HK-2 (cell line): ENCODE data around the gene ATCAY.
A peak's percentile ranks its signal among the peaks of the same experiment; 100 is the strongest.
"Not testable (repeated sequence)": the region's sequence is repeated elsewhere in the genome, so short reads cannot be mapped to it uniquely, and the experiment has no call there.

Experiments used
- DNase-seq: peaks from one replicate; pipeline ENCODE4 v3.0.0-alpha.2; 2018; ENCODE audit not compliant: unreplicated experiment

The ATCAY gene

GRCh38 chr19:3949294-3949693 is 68.8 kb downstream of the ATCAY start:
- DNase-seq, result no peak

DNA sequence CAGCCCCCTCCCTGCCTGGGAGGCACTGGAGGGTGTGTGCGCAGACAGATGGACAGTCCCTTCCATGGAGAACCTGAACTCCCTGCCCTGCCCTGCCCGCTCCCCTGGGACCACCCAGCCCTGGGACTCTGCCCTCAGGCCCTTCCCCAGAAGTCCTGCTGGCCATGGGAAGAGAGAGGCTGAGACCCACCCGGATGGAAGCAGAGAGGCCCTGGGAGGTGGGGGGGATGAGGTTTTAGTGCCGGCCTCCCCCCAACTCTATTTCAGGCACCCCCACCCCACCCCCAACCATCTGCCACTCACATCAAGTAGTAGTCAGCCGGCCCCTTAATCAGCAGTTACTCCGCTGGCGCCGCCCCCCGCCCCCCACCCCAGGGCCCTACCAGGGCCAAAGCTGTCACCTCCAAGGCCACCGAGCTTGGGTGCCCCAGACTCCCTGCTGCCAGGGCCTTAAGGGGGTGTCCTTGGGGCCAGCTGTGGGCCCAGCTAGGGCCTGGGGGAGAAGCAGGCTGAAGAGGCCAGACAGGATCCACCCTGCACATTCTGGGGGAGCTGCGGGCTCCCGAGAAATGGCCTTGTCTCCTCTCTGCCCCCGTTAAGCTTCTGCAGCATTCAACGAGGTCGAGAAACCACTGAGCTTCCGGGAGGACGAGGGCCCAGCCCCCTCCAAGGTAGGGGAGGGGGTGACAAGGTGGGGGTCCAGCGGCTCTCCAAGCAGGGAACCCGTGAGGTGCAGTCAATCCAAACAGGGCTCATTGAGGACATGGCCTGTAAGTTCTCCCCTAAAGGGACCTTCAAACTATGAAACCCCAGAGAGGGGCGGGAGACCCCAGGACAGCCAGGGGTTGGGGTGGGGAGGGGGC is 69.7 kb downstream of the ATCAY start:
- no peak for DNase-seq

GRCh38 chr19:3950871-3951861 is 70.7 kb downstream of the ATCAY start:
- no peak for DNase-seq

DNA sequence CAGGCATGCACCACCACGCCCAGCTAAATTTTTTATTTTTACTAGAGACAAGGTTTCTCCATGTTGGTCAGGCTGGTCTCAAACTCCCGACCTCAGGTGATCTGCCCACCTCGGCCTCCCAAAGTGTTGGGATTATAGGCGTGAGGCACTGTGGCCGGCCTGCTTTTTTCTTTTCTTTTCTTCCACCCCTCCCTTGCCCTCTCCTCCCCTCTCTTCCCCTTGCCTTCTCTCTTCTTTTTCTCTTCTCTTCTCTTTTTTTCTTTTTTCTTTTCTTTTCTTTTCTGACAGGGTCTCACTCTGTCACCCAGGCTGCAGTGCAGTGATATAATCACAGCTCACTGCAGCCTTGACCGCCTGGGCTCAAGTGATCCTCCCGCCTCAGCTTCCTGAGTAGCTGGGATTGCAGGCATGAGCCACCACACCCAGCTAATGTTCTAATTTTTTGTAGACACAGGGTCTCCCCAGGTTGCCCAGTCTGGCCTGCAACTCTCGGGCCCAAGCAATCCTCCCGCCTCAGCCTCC is 72.3 kb downstream of the ATCAY start:
- DNase-seq, result not testable (repeated sequence)

DNA sequence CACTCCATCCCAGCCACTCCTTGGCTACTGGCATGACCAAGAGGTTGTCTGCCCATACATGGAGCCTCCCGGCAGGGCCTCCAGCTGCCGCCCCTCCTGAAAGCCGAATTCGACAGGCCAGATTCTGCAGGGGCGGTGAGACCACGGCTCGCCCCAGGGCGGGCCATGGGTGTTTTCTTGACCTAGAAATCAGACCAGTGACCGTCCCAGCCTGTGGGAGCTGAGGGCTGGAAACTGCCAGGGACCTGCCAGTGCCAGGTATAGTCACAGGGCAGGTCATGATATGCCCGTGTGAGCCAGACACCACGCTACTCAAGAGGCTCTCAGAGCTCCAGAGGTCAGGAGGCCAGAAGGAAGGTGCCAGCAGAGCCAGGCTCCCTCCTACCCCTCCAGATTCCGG is 73.6 kb downstream of the ATCAY start:
- no peak for DNase-seq

- not testable (repeated sequence) for DNase-seq
Measured at GRCh38 chr19:3955276-3955675, 74.8 kb downstream of the ATCAY start.

- DNase-seq, result no peak
Measured at GRCh38 chr19:3955688-3956087, 75.2 kb downstream of the ATCAY start.

DNA sequence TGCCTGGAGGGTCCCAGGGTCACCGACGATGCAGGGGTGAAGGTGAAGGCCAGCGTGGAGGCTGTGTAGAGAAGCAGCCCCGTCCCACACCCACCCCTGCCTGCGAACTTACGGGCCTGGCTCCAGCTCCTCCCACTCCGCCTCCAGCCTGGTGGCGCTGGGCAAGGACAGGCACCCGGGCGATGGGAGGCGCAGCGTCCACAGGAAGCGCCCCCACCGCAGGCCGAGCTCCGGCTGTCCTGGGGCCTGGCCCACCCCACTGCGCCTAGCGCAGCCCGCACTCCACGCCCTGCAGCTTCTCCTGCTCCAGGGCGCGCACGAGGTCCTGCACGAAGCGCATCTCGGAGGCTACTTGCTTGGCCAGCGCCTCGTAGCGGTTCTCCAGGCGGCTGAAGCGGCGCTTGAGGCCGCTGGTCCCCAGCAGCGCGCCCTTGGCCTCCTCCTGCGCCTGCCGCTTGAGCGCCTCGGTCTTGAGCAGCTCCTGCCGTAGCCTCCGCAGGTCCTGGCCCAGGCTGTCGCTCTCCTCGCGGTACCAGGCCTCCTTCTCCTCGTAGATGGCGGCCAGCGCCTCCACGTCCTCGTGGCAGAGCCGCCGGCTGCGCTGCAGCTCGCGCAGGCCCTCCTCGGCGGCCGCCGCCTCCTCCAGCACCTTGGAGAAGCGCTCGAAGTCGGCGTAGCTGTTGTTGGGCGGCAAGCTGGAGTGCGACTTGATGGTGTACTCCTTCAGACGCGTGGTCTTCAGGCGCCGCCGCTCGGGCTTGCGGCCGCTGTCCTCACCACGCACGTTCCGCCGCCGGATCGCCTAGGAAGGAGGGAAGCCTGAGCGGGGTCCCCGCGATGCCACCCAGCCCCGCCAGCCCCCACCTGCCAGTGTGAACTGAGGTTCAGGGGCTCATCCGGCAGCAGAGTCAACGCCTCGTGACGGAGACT is 78.6 kb downstream of the ATCAY start:
- no peak for DNase-seq

GRCh38 chr19:3959766-3960131 is 79.3 kb downstream of the ATCAY start:
- DNase-seq, result no peak

- no peak for DNase-seq
Measured at GRCh38 chr19:3961007-3961406, 80.5 kb downstream of the ATCAY start.

DNA sequence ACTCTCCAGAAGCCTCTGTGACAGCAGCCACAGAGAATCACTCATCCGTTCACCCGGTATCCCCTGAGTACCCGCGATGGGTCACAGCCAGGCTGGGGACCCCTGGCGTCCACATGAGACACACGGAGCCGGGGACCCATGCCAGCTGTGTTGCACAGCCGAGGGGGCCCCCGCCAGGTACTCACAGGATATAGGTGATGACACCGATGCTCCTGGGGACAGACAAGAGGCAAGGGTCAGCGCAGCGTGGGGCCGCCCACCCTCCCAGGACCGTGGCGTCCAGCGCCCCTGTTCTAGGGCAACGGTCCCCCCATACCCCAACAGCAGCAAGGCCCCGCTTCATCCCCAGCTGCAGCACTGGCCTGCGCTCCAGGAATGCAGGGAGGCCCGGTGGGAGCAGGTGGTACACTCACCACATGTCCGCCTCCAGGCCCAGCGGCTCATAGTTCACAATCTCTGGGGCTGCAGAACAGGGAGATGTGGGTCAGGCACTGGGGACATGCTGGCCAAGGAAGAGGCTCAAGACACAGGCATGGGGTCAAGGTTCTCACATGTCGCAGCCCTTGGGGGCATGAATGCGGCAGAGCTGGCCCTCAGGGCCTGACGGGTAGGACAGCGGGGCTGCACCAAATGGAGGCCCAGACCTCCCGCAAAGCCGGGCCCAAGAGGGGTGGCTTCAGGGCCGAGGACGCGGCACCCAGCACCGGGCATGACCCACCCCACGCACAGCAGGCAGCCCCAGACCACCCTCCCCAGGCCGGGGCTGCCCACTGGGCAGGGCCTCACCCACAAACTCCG is 83.2 kb downstream of the ATCAY start:
- DNase-seq, result no peak

- no peak for DNase-seq
Measured at GRCh38 chr19:3964256-3965194, 84.0 kb downstream of the ATCAY start.

DNA sequence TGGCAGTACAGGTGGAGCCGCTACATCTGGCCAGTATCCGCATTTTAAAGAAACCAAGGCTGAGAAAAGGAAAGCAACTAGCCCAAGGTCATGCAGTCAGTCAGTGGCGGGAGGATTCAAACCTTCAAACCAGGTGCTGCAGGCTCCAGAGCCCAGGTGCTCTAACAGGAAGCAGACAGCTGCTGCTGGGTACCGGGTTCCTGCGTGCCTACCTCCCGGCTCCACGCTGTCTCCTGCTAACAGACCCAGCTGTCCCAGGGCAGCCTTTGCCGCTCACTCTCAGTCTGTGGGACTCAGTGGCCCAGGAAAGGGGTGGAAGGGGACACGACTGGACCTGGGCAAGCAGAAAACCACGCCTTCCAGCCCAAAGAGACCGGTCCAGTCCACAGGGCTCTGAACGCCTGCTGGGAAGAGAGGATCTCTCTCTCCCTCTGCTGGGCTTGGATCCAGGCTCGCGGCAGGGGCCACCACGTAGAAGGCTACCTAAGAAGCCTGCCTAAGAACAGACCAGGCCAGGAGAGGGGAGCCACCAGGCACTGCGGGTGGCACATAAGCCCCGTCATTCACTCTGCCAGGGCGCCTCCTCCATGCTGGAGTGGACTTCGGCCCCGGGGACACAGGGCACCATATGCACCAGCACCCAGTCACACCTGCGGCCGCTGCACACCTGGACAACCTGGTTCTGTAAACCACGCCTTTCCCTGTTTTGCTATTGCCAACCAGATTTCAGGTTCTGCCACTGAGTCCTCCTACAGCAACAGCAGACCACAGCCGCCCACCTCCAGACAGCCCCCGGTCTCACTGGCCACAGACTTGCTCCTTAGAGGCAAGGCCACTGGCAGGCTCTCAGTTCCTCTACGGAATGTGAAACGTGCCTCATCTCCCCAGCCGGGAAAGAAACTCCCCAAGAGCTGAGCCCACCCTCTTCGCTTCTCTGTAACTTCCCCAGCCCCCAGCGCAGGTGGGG is 85.8 kb downstream of the ATCAY start:
- DNase-seq, result no peak

DNA sequence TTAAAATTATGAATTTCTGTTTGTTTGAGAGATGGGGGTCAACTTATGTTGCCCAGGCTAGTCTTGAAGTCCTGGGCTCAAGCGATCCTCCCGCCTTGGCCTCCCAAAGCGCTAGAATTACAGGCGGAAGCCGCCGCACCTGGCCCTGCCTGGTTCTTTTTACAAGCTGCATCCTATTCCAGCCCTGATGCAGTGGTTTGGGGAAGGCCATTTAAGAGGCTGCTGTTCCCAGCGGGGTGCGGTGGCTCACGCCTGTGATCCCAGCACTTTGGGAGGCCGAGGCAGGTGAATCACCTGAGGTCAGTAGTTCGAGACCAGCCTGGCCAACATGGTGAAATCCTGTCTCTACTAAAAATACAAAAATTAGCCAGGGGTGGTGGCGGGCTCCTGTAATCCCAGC is 87.5 kb downstream of the ATCAY start:
- DNase-seq, result not testable (repeated sequence)

GRCh38 chr19:3968556-3969434 is 88.3 kb downstream of the ATCAY start:
- DNase-seq, result peak; percentile 96

DNA sequence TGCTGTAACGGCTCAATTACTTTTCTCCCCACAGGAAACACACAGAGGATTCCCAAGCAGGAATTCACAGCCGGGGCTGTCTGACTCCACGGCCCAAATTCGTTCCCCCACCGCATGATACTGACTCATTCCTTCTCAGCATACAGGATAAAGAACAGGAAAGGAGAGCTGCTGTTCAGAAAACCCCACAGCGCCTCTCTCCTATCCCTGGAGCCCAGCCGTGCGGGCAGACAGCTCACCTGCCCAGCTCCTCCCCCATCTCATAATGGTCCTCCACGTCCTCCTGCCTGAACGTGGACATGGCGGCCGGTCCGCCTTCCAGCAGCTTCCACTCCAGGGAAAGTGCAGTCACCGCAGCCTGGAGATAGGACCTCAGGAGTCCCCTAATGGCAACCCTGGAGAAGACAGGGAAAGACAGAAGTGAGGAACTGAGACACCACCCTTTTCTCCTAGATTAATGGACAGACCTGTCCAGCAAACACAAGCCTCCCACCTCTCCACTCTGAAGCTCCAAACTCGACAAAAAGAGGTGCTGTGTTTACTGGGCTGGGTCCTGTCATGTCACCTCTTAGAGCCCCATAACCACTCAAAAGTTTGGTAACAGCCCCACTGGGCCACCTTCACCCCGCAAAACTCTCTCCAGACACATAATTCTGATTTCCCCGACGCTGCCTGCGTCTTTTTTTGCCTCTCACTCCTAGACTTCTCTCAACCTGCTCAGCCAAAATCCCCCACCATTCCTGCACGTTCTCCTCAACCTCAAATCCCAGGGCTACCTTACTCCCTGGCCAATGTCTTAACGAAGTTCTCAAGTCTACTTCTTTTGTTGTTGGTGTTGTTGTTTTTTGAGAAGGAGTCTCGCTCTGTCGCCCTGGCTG is 89.2 kb downstream of the ATCAY start:
- DNase-seq, result peak; percentile 92
